ENCODE measurements around the gene PID1.

DNA sequence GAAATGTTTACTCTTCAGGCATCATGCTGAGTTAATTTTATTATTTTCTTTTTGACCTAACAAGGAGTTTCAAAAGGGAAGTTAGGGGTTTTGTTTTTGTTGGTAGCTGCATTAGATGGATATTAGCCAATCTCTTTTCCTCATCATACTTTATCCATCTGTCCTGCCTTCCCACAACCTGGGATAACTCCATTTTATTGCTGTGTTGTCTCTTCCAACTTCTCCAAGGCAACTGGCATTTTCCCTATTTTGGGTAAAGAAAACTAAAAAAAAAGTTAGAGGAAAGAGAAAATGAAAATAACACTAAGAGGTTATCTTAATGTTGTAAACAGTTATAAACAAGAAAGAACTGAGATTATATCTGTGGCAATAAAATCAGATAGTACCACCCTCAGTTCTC is 147.0 kb downstream of the PID1 start:
- TF ChIP-seq, protein P1, sequence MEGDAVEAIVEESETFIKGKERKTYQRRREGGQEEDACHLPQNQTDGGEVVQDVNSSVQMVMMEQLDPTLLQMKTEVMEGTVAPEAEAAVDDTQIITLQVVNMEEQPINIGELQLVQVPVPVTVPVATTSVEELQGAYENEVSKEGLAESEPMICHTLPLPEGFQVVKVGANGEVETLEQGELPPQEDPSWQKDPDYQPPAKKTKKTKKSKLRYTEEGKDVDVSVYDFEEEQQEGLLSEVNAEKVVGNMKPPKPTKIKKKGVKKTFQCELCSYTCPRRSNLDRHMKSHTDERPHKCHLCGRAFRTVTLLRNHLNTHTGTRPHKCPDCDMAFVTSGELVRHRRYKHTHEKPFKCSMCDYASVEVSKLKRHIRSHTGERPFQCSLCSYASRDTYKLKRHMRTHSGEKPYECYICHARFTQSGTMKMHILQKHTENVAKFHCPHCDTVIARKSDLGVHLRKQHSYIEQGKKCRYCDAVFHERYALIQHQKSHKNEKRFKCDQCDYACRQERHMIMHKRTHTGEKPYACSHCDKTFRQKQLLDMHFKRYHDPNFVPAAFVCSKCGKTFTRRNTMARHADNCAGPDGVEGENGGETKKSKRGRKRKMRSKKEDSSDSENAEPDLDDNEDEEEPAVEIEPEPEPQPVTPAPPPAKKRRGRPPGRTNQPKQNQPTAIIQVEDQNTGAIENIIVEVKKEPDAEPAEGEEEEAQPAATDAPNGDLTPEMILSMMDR (IDR thresholded peaks at IDR 0.05), result no peak
- no peak for TF ChIP-seq POLR2A (IDR thresholded peaks at IDR 0.05)
